Epidermal melanocyte (primary cell): ENCODE data around the gene CHAC2.
A peak's percentile ranks its signal among the peaks of the same experiment; 100 is the strongest.
"Not testable (repeated sequence)": the region's sequence is repeated elsewhere in the genome, so short reads cannot be mapped to it uniquely, and the experiment has no call there.

ENCODE experiments used
- DNase-seq: peaks from one replicate; pipeline ENCODE4 v3.0.0; 2011; ENCODE audit warnings: low spot score; ENCODE audit not compliant: insufficient read length

The CHAC2 gene

GRCh38 chr2:53767405-53768241 is at the start of gene CHAC2:
Gene CHAC2 (plus strand): TSS chr2:53767804. CDS start chr2:53767887, 83 bp downstream.
- DNase-seq: peak; percentile 71

- DNase-seq: not testable (repeated sequence)
These were observed 46.7 kb upstream of the CHAC2 start for GRCh38 chr2:53720944-53721343.

- DNase-seq: no peak
These were observed 43.1 kb upstream of the CHAC2 start for GRCh38 chr2:53724536-53724935.

GRCh38 chr2:53725662-53726061 is 41.9 kb upstream of the CHAC2 start:
- no peak for DNase-seq

- DNase-seq: no peak
These were observed 39.7 kb upstream of the CHAC2 start for GRCh38 chr2:53727921-53728320.

GRCh38 chr2:53729143-53729762 is 38.4 kb upstream of the CHAC2 start:
- DNase-seq: no peak

- no peak for DNase-seq
These were observed 30.5 kb upstream of the CHAC2 start for GRCh38 chr2:53737091-53737490.

GRCh38 chr2:53739032-53739431 is 28.6 kb upstream of the CHAC2 start:
- DNase-seq: no peak

- no peak for DNase-seq
These were observed 27.4 kb upstream of the CHAC2 start for GRCh38 chr2:53740170-53740569.

GRCh38 chr2:53744395-53745065 is 23.1 kb upstream of the CHAC2 start:
- no peak for DNase-seq

- DNase-seq: no peak
These were observed 17.4 kb upstream of the CHAC2 start for GRCh38 chr2:53750041-53750768.

- no peak for DNase-seq
These were observed 15.9 kb upstream of the CHAC2 start for GRCh38 chr2:53751728-53752127.

- DNase-seq: no peak
These were observed 15.2 kb upstream of the CHAC2 start for GRCh38 chr2:53752385-53752784.

- DNase-seq: no peak
These were observed 14.6 kb upstream of the CHAC2 start for GRCh38 chr2:53753041-53753440.

- no peak for DNase-seq
These were observed 12.5 kb upstream of the CHAC2 start for GRCh38 chr2:53755121-53755520.

- DNase-seq: no peak
These were observed 11.0 kb upstream of the CHAC2 start for GRCh38 chr2:53756644-53757043.

GRCh38 chr2:53757206-53757605 is 10.4 kb upstream of the CHAC2 start:
- DNase-seq: not testable (repeated sequence)

- no peak for DNase-seq
These were observed 1.8 kb upstream of the CHAC2 start for GRCh38 chr2:53765767-53766166.

- DNase-seq: no peak
These were observed 588 bp downstream of the CHAC2 start for GRCh38 chr2:53768242-53768542.

- no peak for DNase-seq
These were observed 1.8 kb downstream of the CHAC2 start for GRCh38 chr2:53769318-53769945.

GRCh38 chr2:53770264-53770663 is 2.7 kb downstream of the CHAC2 start:
- no peak for DNase-seq
